HL-60 (cell line): Measurements from ENCODE around the gene CELF2.
A peak's percentile ranks its signal among the peaks of the same experiment; 100 is the strongest.

ENCODE experiments used
- DNase-seq, 2 experiments: peaks; one replicate each; pipeline ENCODE4 v3.0.0-alpha.2; 2010 to 2020; ENCODE audit warnings: low read depth in 1 of 2, low spot score in 1 of 2
- H3K27ac ChIP-seq: fragments of 250-450 bp; sonication (Bioruptor Pico); replicated peaks from 2 replicates; pipeline ENCODE4 v1.5.1; 2020; ENCODE audit warnings: mild to moderate bottlenecking, moderate library complexity
- H3K27me3 ChIP-seq: fragments of 250-450 bp; sonication (Bioruptor Pico); 2 replicates; pipeline ENCODE4 v1.5.1; 2021; ENCODE audit warnings: mild to moderate bottlenecking, moderate library complexity; ENCODE audit not compliant: insufficient read depth, poor library complexity, severe bottlenecking
- H3K4me3 ChIP-seq: replicated peaks from 2 replicates; pipeline ENCODE4 v1.5.1; 2011; ENCODE audit warnings: mild to moderate bottlenecking, control low read depth, low read length; ENCODE audit not compliant: insufficient read depth
- GABPA ChIP-seq: IDR thresholded peaks from 2 replicates; pipeline ENCODE4 v1.6.1; 2012; ENCODE audit warnings: low read depth
- POLR2AphosphoS5 ChIP-seq: IDR thresholded peaks from 2 replicates; pipeline ENCODE4 v1.6.1; 2012; ENCODE audit warnings: low read depth
- SPI1 ChIP-seq: IDR thresholded peaks from 2 replicates; pipeline ENCODE4 v1.6.1; 2012; ENCODE audit warnings: low read depth, mild to moderate bottlenecking, borderline replicate concordance
- TF ChIP-seq, protein P1 (sequence below): IDR thresholded peaks from 2 replicates; pipeline ENCODE4 v1.6.1; 2012; ENCODE audit warnings: low read depth; ENCODE audit not compliant: insufficient replicate concordance
- TF ChIP-seq, protein P2 (sequence below): IDR thresholded peaks from one replicate; pipeline ENCODE4 v1.5.1; 2011; ENCODE audit warnings: low read length, control low read depth, inconsistent platforms; ENCODE audit not compliant: insufficient read depth

CELF2 gene

GRCh38 chr10:11036424-11037011 is 18.8 kb downstream of the CELF2 start:
- no peak for TF ChIP-seq POLR2AphosphoS5
- TF ChIP-seq, protein P1, sequence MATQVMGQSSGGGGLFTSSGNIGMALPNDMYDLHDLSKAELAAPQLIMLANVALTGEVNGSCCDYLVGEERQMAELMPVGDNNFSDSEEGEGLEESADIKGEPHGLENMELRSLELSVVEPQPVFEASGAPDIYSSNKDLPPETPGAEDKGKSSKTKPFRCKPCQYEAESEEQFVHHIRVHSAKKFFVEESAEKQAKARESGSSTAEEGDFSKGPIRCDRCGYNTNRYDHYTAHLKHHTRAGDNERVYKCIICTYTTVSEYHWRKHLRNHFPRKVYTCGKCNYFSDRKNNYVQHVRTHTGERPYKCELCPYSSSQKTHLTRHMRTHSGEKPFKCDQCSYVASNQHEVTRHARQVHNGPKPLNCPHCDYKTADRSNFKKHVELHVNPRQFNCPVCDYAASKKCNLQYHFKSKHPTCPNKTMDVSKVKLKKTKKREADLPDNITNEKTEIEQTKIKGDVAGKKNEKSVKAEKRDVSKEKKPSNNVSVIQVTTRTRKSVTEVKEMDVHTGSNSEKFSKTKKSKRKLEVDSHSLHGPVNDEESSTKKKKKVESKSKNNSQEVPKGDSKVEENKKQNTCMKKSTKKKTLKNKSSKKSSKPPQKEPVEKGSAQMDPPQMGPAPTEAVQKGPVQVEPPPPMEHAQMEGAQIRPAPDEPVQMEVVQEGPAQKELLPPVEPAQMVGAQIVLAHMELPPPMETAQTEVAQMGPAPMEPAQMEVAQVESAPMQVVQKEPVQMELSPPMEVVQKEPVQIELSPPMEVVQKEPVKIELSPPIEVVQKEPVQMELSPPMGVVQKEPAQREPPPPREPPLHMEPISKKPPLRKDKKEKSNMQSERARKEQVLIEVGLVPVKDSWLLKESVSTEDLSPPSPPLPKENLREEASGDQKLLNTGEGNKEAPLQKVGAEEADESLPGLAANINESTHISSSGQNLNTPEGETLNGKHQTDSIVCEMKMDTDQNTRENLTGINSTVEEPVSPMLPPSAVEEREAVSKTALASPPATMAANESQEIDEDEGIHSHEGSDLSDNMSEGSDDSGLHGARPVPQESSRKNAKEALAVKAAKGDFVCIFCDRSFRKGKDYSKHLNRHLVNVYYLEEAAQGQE: no peak
- no peak for TF ChIP-seq GABPA
- TF ChIP-seq, protein P2, sequence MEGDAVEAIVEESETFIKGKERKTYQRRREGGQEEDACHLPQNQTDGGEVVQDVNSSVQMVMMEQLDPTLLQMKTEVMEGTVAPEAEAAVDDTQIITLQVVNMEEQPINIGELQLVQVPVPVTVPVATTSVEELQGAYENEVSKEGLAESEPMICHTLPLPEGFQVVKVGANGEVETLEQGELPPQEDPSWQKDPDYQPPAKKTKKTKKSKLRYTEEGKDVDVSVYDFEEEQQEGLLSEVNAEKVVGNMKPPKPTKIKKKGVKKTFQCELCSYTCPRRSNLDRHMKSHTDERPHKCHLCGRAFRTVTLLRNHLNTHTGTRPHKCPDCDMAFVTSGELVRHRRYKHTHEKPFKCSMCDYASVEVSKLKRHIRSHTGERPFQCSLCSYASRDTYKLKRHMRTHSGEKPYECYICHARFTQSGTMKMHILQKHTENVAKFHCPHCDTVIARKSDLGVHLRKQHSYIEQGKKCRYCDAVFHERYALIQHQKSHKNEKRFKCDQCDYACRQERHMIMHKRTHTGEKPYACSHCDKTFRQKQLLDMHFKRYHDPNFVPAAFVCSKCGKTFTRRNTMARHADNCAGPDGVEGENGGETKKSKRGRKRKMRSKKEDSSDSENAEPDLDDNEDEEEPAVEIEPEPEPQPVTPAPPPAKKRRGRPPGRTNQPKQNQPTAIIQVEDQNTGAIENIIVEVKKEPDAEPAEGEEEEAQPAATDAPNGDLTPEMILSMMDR: no peak
- no peak for TF ChIP-seq SPI1
- DNase-seq: no peak
- H3K4me3 ChIP-seq: no peak overlapping the region
- H3K27ac ChIP-seq: no peak overlapping the region
- H3K27me3 ChIP-seq: no peaks in the 10 kb centered on the region

DNA sequence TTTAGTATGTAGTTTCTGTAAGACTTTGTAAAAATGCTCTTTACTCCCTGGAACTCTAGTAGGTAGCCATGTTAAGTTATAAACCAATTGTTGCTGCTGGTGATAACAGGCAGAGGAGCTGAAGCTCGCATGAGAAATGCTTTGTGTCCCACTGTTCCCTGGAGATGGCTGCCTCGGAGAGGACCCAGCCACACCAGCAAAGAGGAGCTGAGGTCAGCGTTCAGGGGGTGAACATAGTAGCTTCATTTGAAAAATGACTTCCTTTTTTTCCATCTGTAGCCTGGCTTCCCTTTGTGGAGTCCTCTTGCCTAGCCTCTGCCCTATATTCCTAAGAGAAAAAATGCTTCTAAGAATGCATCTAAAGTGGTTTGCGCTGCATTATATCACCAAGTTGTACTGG is 20.3 kb downstream of the CELF2 start:
- no peaks in the 10 kb centered on the region for H3K27me3 ChIP-seq
- no peak for DNase-seq
- TF ChIP-seq SPI1: peak; percentile 45; the same call in 1 of the 2 replicates
- TF ChIP-seq, protein P2: no peak
- no peak overlapping the region for H3K27ac ChIP-seq
- H3K4me3 ChIP-seq: no peak overlapping the region

DNA sequence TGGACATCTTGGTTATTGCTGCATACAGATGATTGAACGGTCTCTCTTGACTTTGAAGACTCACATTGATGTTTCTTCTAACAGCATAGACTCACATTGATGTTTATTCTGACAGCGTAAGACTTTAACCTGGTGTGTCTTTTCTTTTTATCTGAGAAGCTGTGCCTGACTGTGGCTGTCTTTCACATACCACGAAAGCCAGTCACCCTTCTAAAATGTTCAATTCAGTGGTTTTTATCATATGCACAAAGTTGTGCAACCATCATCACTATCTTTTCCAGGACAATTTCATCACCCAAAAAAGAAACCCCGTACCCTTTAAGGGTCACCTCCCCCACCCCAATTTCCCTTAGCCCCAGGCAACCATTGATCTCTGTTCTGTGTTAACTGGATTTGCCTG is 24.7 kb downstream of the CELF2 start:
- TF ChIP-seq SPI1 (no peak), POLR2AphosphoS5 (no peak), GABPA (no peak)
- TF ChIP-seq, protein P2: no peak
- TF ChIP-seq, protein P1: no peak
- Histone ChIP-seq H3K4me3 (no peak overlapping the region), H3K27ac (no peak overlapping the region), H3K27me3 (no peaks in the 10 kb centered on the region)
- DNase-seq: no peak

- TF ChIP-seq, protein P2: no peak
- TF ChIP-seq GABPA (no peak), POLR2AphosphoS5 (no peak), SPI1 (no peak)
- TF ChIP-seq, protein P1: no peak
- DNase-seq: no peak
- no peak overlapping the region for H3K4me3 ChIP-seq
- H3K27ac ChIP-seq: no peak overlapping the region
- H3K27me3 ChIP-seq: no peaks in the 10 kb centered on the region
Observed at GRCh38 chr10:11043039-11043438, 25.4 kb downstream of the CELF2 start.
